H1 (cell line): ENCODE results near the gene QDPR. TPM values are rescaled to one million over a fixed set of nuclear protein-coding genes. Genes with fewer than 3 reads are reported as not detected.

Experiments
- CTCF ChIA-PET: fragments of 300-600 bp; sonication (Branson Sonifier 250); formaldehyde crosslinking; loops from one replicate; lab custom pipeline; 2021; ENCODE audit not compliant: partially characterized antibody; lab: Charles Lee
- POLR2A ChIA-PET: fragments of 300-600 bp; sonication (Branson Sonifier 250); formaldehyde crosslinking; loops from one replicate; lab custom pipeline; 2021; ENCODE audit warnings: inconsistent platforms; ENCODE audit not compliant: partially characterized antibody; lab: Charles Lee
- DNase-seq, 2 experiments: peaks; one replicate each; pipeline versions ENCODE4 v3.0.0 to v3.0.0-alpha.2; 2010 to 2022; ENCODE audit warnings: low spot score in 2 of 2, low read depth in 1 of 2, mixed read lengths in 1 of 2
- FAIRE-seq: peaks from 2 replicates; lab custom pipeline; 2011; peaks lifted over from hg19 to GRCh38; lab: Jason Lieb, UNC
- H2AFZ ChIP-seq: 2 replicates; pipeline ENCODE4 v1.8.1; 2012; ENCODE audit warnings: low read length, inconsistent platforms
- H2AK5ac ChIP-seq: 2 replicates; pipeline ENCODE4 v1.6.1; 2013; ENCODE audit warnings: low read depth, low read length
- H2BK120ac ChIP-seq: replicated peaks from 2 replicates; pipeline ENCODE3; 2013; ENCODE audit warnings: low read depth, low read length, inconsistent platforms
- H2BK12ac ChIP-seq: 2 replicates; pipeline ENCODE4 v1.6.1; 2013; ENCODE audit warnings: low read depth, low read length
- H2BK15ac ChIP-seq: 2 replicates; pipeline ENCODE4 v1.6.1; 2013; ENCODE audit warnings: low read length
- H2BK20ac ChIP-seq: 2 replicates; pipeline ENCODE4 v1.6.1; 2013; ENCODE audit warnings: low read length
- H2BK5ac ChIP-seq: 2 replicates; pipeline ENCODE4 v1.6.1; 2013; ENCODE audit warnings: low read depth, low read length
- H3K14ac ChIP-seq: 2 replicates; pipeline ENCODE4 v1.6.1; 2013; ENCODE audit warnings: inconsistent platforms; ENCODE audit not compliant: insufficient read length
- H3K18ac ChIP-seq: 2 replicates; pipeline ENCODE4 v1.6.1; 2013; ENCODE audit warnings: low read length; ENCODE audit errors: extremely low read depth
- H3K23ac ChIP-seq: 2 replicates; pipeline ENCODE4 v1.6.1; 2013; ENCODE audit warnings: inconsistent platforms; ENCODE audit not compliant: insufficient read length
- H3K23me2 ChIP-seq: 2 replicates; pipeline ENCODE4 v1.6.1; 2013; ENCODE audit warnings: low read depth, low read length
- H3K27ac ChIP-seq: 2 replicates; pipeline ENCODE4 v1.6.1; 2011; ENCODE audit warnings: low read depth, low read length, inconsistent platforms
- H3K27me3 ChIP-seq, 4 experiments: replicated peaks in 1 of 4; 1 replicate in 1 of 4; 2 replicates in 3 of 4; pipeline versions ENCODE4 v1.6.1 to v1.8.1; 2011 to 2013; ENCODE audit warnings: low read length in 3 of 4, mild to moderate bottlenecking in 3 of 4, inconsistent platforms in 2 of 4, mixed read lengths in 2 of 4, moderate library complexity in 1 of 4; ENCODE audit not compliant: control insufficient read depth in 3 of 4, insufficient read depth in 3 of 4; ENCODE audit errors: extremely low read depth in 1 of 4
- H3K36me3 ChIP-seq, 4 experiments: 2 replicates each; pipeline versions ENCODE4 v1.6.1 to v1.8.1; 2011 to 2013; ENCODE audit warnings: mild to moderate bottlenecking in 4 of 4, low read length in 3 of 4, moderate library complexity in 2 of 4, control low read depth in 1 of 4, inconsistent platforms in 1 of 4; ENCODE audit not compliant: insufficient read depth in 4 of 4, control insufficient read depth in 2 of 4
- H3K4ac ChIP-seq: replicated peaks from 2 replicates; pipeline ENCODE3; 2013; ENCODE audit warnings: low read length, low read depth, mixed read lengths, inconsistent platforms; ENCODE audit not compliant: insufficient read length
- H3K4me1 ChIP-seq, 4 experiments: replicated peaks in 1 of 4; 1 replicate in 1 of 4; 2 replicates in 3 of 4; pipeline versions ENCODE4 v1.6.1 to v1.8.1; 2011 to 2013; ENCODE audit warnings: low read length in 3 of 4, inconsistent platforms in 2 of 4, mixed read lengths in 1 of 4; ENCODE audit not compliant: insufficient read depth in 4 of 4, control insufficient read depth in 3 of 4
- H3K4me2 ChIP-seq, 2 experiments: 2 replicates each; pipeline versions ENCODE4 v1.6.1 to v1.8.1; 2011 to 2013; ENCODE audit warnings: low read depth in 2 of 2, low read length in 2 of 2, control low read depth in 1 of 2, inconsistent platforms in 1 of 2, mild to moderate bottlenecking in 1 of 2; ENCODE audit not compliant: insufficient read depth in 1 of 2
- H3K4me3 ChIP-seq, 4 experiments: fragments of 200-600, 300-600 bp in 1 of 4; sonication (generic), shearing (Covaris generic), sonication (Bioruptor Twin) in 1 of 4; 2 replicates each; pipeline versions ENCODE4 v1.5.1 to v1.8.1; 2011 to 2016; ENCODE audit warnings: low read length in 4 of 4, low read depth in 3 of 4, control low read depth in 2 of 4, inconsistent platforms in 2 of 4, mild to moderate bottlenecking in 2 of 4, mixed read lengths in 1 of 4, moderate library complexity in 1 of 4; ENCODE audit not compliant: insufficient read depth in 2 of 4; ENCODE audit errors: extremely low read depth in 1 of 4
- H3K56ac ChIP-seq: replicated peaks from 2 replicates; pipeline ENCODE3; 2013; ENCODE audit warnings: low read depth, mild to moderate bottlenecking, mixed read lengths, low read length, inconsistent platforms; ENCODE audit not compliant: insufficient read length
- H3K79me1 ChIP-seq: 2 replicates; pipeline ENCODE4 v1.6.1; 2013; ENCODE audit warnings: low read depth, low read length, control low read depth
- H3K79me2 ChIP-seq, 2 experiments: 2 replicates each; pipeline versions ENCODE4 v1.6.1 to v1.8.1; 2012 to 2013; ENCODE audit warnings: low read length in 2 of 2, mild to moderate bottlenecking in 2 of 2, inconsistent platforms in 1 of 2; ENCODE audit not compliant: insufficient read depth in 2 of 2, control insufficient read depth in 1 of 2
- H3K9ac ChIP-seq, 4 experiments: replicated peaks in 1 of 4; 1 replicate in 1 of 4; 2 replicates in 3 of 4; pipeline versions ENCODE4 v1.6.1 to v1.8.1; 2011 to 2013; ENCODE audit warnings: low read depth in 3 of 4, low read length in 3 of 4, control low read depth in 2 of 4, mild to moderate bottlenecking in 2 of 4, moderate library complexity in 2 of 4, inconsistent platforms in 1 of 4; ENCODE audit errors: extremely low read depth in 1 of 4
- H3K9me3 ChIP-seq, 2 experiments: 2 replicates each; pipeline versions ENCODE4 v1.6.1 to v1.8.1; 2012 to 2013; ENCODE audit warnings: mild to moderate bottlenecking in 2 of 2, moderate library complexity in 2 of 2, control low read depth in 1 of 2, inconsistent platforms in 1 of 2, low read depth in 1 of 2, low read length in 1 of 2, mixed read lengths in 1 of 2; ENCODE audit not compliant: insufficient read depth in 2 of 2
- H4K20me1 ChIP-seq, 2 experiments: replicated peaks in 1 of 2; 2 replicates each; pipeline versions ENCODE3 to v1.8.1; 2011 to 2013; ENCODE audit warnings: inconsistent platforms in 2 of 2, low read length in 2 of 2, mild to moderate bottlenecking in 1 of 2; ENCODE audit not compliant: insufficient read depth in 2 of 2, control insufficient read depth in 1 of 2
- H4K5ac ChIP-seq: 2 replicates; pipeline ENCODE4 v1.6.1; 2013; ENCODE audit warnings: low read length, low read depth, mixed read lengths, inconsistent platforms; ENCODE audit not compliant: insufficient read length
- H4K8ac ChIP-seq: 2 replicates; pipeline ENCODE4 v1.8.0; 2013; ENCODE audit warnings: mild to moderate bottlenecking, moderate library complexity, low read length, inconsistent platforms; ENCODE audit not compliant: insufficient read depth; ENCODE audit errors: extremely low read depth
- H4K91ac ChIP-seq: replicated peaks from 2 replicates; pipeline ENCODE3; 2013; ENCODE audit warnings: low read length, mixed read lengths, inconsistent platforms; ENCODE audit not compliant: insufficient read length
- CTBP2 ChIP-seq: IDR thresholded peaks from 2 replicates; pipeline ENCODE4 v1.7.0; 2011; ENCODE audit warnings: borderline replicate concordance, mild to moderate bottlenecking, moderate library complexity, mixed read lengths, low read length; ENCODE audit not compliant: insufficient read depth, insufficient read length
- HDAC2 ChIP-seq, 2 experiments: fragments of 300-600 bp in 1 of 2; sonication (generic) in 1 of 2; IDR thresholded peaks; 2 replicates each; pipeline ENCODE4 v1.6.1; 2011 to 2012; ENCODE audit warnings: low read depth in 2 of 2, low read length in 2 of 2, mild to moderate bottlenecking in 2 of 2, moderate library complexity in 2 of 2, borderline replicate concordance in 1 of 2, inconsistent platforms in 1 of 2
- JUND ChIP-seq: IDR thresholded peaks from 2 replicates; pipeline ENCODE4 v1.6.1; 2011; ENCODE audit warnings: mild to moderate bottlenecking, improper control_type of control experiment, low read length
- KDM4A ChIP-seq: IDR thresholded peaks from one replicate; pipeline ENCODE4 v1.7.1; 2012; ENCODE audit warnings: low read depth, mild to moderate bottlenecking, moderate library complexity, low read length, inconsistent platforms; ENCODE audit not compliant: severe bottlenecking
- NANOG ChIP-seq: IDR thresholded peaks from 2 replicates; pipeline ENCODE4 v1.6.1; 2011; ENCODE audit warnings: low read length, low read depth, mild to moderate bottlenecking, inconsistent platforms; ENCODE audit not compliant: insufficient read depth, poor library complexity, severe bottlenecking
- RBBP5 ChIP-seq: IDR thresholded peaks from 2 replicates; pipeline ENCODE4 v1.7.1; 2012; ENCODE audit warnings: low read depth, mild to moderate bottlenecking, inconsistent platforms, low read length, moderate library complexity, borderline replicate concordance
- SAP30 ChIP-seq: fragments of 300-600 bp; sonication (generic); IDR thresholded peaks from 2 replicates; pipeline ENCODE4 v1.7.1; 2012; ENCODE audit warnings: low read length, moderate library complexity, mild to moderate bottlenecking, inconsistent platforms; ENCODE audit not compliant: insufficient read depth, insufficient replicate concordance
- SP2 ChIP-seq: IDR thresholded peaks from 2 replicates; pipeline ENCODE4 v1.6.1; 2012; ENCODE audit warnings: mild to moderate bottlenecking, low read length, inconsistent platforms
- SUZ12 ChIP-seq: fragments of 200-600 bp; sonication (generic); IDR thresholded peaks from 2 replicates; pipeline ENCODE4 v1.6.1; 2012; ENCODE audit warnings: mild to moderate bottlenecking, inconsistent platforms, low read length, moderate library complexity, mixed read lengths
- YY1 ChIP-seq: IDR thresholded peaks from 2 replicates; pipeline ENCODE4 v1.6.1; 2011; ENCODE audit warnings: low read depth, mild to moderate bottlenecking, low read length
- WGBS, 2 experiments: shearing (Covaris generic) in 1 of 2; methylation state at CpG; one replicate each; pipeline versions ENCODE4 v1.1.6 to v1.1.7; 2013 to 2015; ENCODE audit warnings: low lambda C conversion rate in 2 of 2, mixed read lengths in 2 of 2, inconsistent platforms in 1 of 2, low coverage in 1 of 2, missing lambda C conversion rate in 1 of 2; ENCODE audit not compliant: insufficient replicate concordance in 2 of 2, insufficient coverage in 1 of 2, insufficient read length in 1 of 2; ENCODE audit errors: extremely low coverage in 1 of 2, missing lambda C conversion rate in 1 of 2; 5-methylcytosine and 5-hydroxymethylcytosine counted together
- polyA plus RNA-seq, 7 experiments: library from polyadenylated mRNA; depleted of rRNA in 3 of 7; stranded (reverse) in 5 of 7; unstranded in 2 of 7; fragments of >200 nt in 5 of 7; fragments of 200-250 nt in 2 of 7; gene quantifications; 1 replicate in 5 of 7; 2 replicates in 1 of 7; 4 replicates in 1 of 7; pipeline versions ENCODE4 v1.2.1 to v1.2.3, GENCODE V29; 2011 to 2013; ENCODE audit warnings: missing spikeins in 2 of 7, mixed read lengths in 2 of 7
- total RNA-seq: library from RNA; stranded (reverse); fragmentation: NEBNext Ultra II Directional; extraction: Animal tissue kit (Norgen Biotek cat#: 25700); gene quantifications from 2 replicates; pipeline ENCODE4 v1.2.1, GENCODE V29; 2021

The QDPR gene
- total and polyA plus RNA-seq, 2 of the 8 experiments (the other 6 are each of a cell fraction or from before 2014, with no cell fraction given): 33.6 to 35.9 TPM

DNA sequence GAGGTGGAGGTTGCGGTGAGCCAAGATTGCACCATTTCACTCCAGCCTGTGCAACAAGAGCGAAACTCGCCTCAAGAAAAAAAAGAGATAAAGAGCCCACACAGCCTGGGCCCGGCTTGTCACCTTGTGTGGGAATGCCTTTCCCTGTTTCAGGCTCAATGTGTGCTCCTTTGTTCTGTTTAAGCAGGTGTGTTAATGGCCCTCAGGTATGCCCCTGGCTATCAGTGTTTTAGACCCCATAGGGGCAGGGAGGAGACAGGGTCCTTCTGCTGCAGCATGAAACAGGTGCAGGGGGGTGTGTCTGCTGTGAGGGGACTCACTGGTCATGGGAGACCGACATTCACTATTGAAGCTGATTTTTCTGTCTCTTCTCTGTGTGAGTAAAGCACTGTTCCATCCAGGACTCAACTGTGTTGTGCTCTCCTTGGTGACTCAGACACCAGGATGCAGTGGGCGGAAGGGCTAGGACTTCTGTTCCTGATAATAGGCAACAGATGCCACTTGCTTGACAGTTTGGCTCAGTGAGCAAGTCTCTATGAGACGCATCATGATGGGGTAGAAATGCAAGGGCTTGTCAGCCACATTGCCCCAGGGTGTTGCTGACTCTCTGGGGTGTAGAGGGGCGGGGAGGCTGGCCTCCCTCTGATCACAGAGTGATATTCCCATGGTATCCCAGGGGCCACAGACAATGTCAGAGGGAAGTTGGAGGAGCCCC, 49.5 kb upstream of the QDPR start:
- H3K4me2 ChIP-seq: no peak overlapping the region
- H3K4ac ChIP-seq: no peak overlapping the region
- no peak for TF ChIP-seq SAP30
- TF ChIP-seq YY1: no peak
- TF ChIP-seq RBBP5: no peak
- TF ChIP-seq SP2: no peak
- no peak for TF ChIP-seq KDM4A
- TF ChIP-seq HDAC2 (IDR thresholded peaks at IDR 0.05; ENCODE audit: borderline replicate concordance in 1 of 2, low read depth in 2 of 2, low read length in 2 of 2): no peak
- no peak for TF ChIP-seq NANOG
- no peak for TF ChIP-seq JUND
- no peak for TF ChIP-seq CTBP2
- TF ChIP-seq SUZ12: no peak
- H3K9ac ChIP-seq: no peak overlapping the region
- H2AFZ ChIP-seq: no peak overlapping the region; the same call in 1 of the 2 replicates
- POLR2A ChIA-PET: no interaction called here
- H3K4me1 ChIP-seq: no peaks in the 10 kb centered on the region
- no peak overlapping the region for H3K56ac ChIP-seq
- no peaks in the 10 kb centered on the region for H3K27me3 ChIP-seq
- DNase-seq (no peak), FAIRE-seq (no peak)
- no peak overlapping the region for H4K91ac ChIP-seq
- H3K79me1 ChIP-seq: no peaks in the 10 kb centered on the region
- no peak overlapping the region for H2BK5ac ChIP-seq
- no peaks in the 10 kb centered on the region for H3K79me2 ChIP-seq
- no peak overlapping the region for H3K27ac ChIP-seq
- H4K20me1 ChIP-seq: no peaks in the 10 kb centered on the region
- H2AK5ac ChIP-seq: no peak overlapping the region
- no peak overlapping the region for H3K23ac ChIP-seq
- no peak overlapping the region for H3K18ac ChIP-seq
- no peak overlapping the region for H3K4me3 ChIP-seq
- H2BK20ac ChIP-seq: no peak overlapping the region
- no peaks in the 10 kb centered on the region for H3K36me3 ChIP-seq
- H2BK12ac ChIP-seq: no peak overlapping the region
- CTCF ChIA-PET: interaction anchor here (1.5 to 2.2 kb wide), 2 partner anchors 14 to 75 kb away, joined by 4 to 6 read pairs; no protein-coding TSS in a partner anchor
- no peak overlapping the region for H2BK120ac ChIP-seq
- H3K14ac ChIP-seq: no peak overlapping the region
- H4K8ac ChIP-seq: no peak overlapping the region
- H3K23me2 ChIP-seq: no peaks in the 10 kb centered on the region
- WGBS, 2 experiments: 88% methylated on average over 8 of the region's 8 CpGs; no CpG with 5 or more reads in 1 of the 2 experiments
- no peaks in the 10 kb centered on the region for H3K9me3 ChIP-seq
- no peak overlapping the region for H4K5ac ChIP-seq
- H2BK15ac ChIP-seq: no peak overlapping the region
